ENCODE results near the gene DOK3. TPM values are rescaled to one million over a fixed set of nuclear protein-coding genes. Genes with fewer than 3 reads are reported as not detected.

Gene DOK3
- total and polyA plus RNA-seq, 10 of the 15 experiments (the other 5 are each of a cell fraction or from before 2014, with no cell fraction given): 6.6 to 107 (median 52.1) TPM

GRCh38 chr5:177456591-177456964, 53.0 kb downstream of the DOK3 start:
- H3K4me2 ChIP-seq (ENCODE audit: control insufficient read depth, insufficient read depth): no peak overlapping the region
- H3K36me3 ChIP-seq (ENCODE audit: control insufficient read depth in 2 of 2, insufficient read depth in 2 of 2, low read length in 1 of 2): no peaks in the 10 kb centered on the region
- intact Hi-C loops (cut with micrococcal nuclease; ENCODE audit: unreplicated experiment): loop anchor here (1.0 to 2.0 kb wide), 3 partner anchors 138 to 342 kb away; no protein-coding TSS in a partner anchor
- no peaks in the 10 kb centered on the region for H3K9me3 ChIP-seq (replicated peaks; ENCODE audit: control insufficient read depth, insufficient read depth, low read length)
- 28% methylated on average over 7 of the region's 12 CpGs for WGBS (ENCODE audit: insufficient coverage, insufficient replicate concordance, low lambda C conversion rate, missing lambda C conversion rate)
- ATAC-seq (no peak), FAIRE-seq (no peak), DNase-seq (ENCODE audit: low read depth, low spot score) (no peak)
- H3K27ac ChIP-seq (ENCODE audit: control insufficient read depth, insufficient read depth): no peak overlapping the region
- CTCF ChIA-PET: interaction anchor here (1.1 to 16.4 kb wide), 11 partner anchors 22 to 343 kb away, joined by 3 to 391 read pairs (median 11); partner anchors contain the start of genes DOK3, MXD3, PDLIM7 and PFN3
- no TSS peak for BruUV-seq (replicated peaks)
- RAD21 ChIA-PET (ENCODE audit: unreplicated experiment): interaction anchor here (0.6 to 6.8 kb wide), 8 partner anchors 11 to 86 kb away, joined by 3 to 108 read pairs (median 12); partner anchors contain the start of genes GRK6 and PRR7
- H3K79me2 ChIP-seq (ENCODE audit: control insufficient read depth, insufficient read depth, low read length): no peaks in the 10 kb centered on the region; the same call in 1 of the 2 replicates
- POLR2A ChIA-PET: interaction anchor here (0.8 to 2.0 kb wide), 3 partner anchors 11 to 53 kb away, joined by 4 to 14 read pairs (median 4); no protein-coding TSS in a partner anchor
- SMC1A ChIA-PET (ENCODE audit: uncharacterized antibody, unreplicated experiment): interaction anchor here (1.3 to 2.4 kb wide), 7 partner anchors 41 to 343 kb away, joined by 6 to 16 read pairs (median 7); partner anchors contain the start of gene PDLIM7
- H3K9ac ChIP-seq (ENCODE audit: control insufficient read depth, insufficient read depth, low read length): no peak overlapping the region
- in situ Hi-C loops (cut with MboI): no loop called here
- H3K27me3 ChIP-seq (replicated peaks in 1 of 2; ENCODE audit: control insufficient read depth in 2 of 2, insufficient read depth in 2 of 2, low read length in 1 of 2): no peaks in the 10 kb centered on the region
- H2AFZ ChIP-seq (ENCODE audit: control insufficient read depth, low read depth, low read length): no peak overlapping the region
- no peaks in the 10 kb centered on the region for H4K20me1 ChIP-seq (ENCODE audit: control insufficient read depth, insufficient read depth)
- no peak overlapping the region for H3K4me3 ChIP-seq
- peaks cover 11% of the 10 kb centered on the region for H3K4me1 ChIP-seq (ENCODE audit: control insufficient read depth, insufficient read depth, low read length)
- no peak for TF ChIP-seq ETV6 (conservative IDR thresholded peaks at IDR 0.05 in 1 of 2, IDR thresholded peaks at IDR 0.05 in 1 of 2; ENCODE audit: borderline replicate concordance in 1 of 2, low read depth in 1 of 2)
- TF ChIP-seq MLLT1 (IDR thresholded peaks at IDR 0.05): no peak
- no peak for TF ChIP-seq JUNB (IDR thresholded peaks at IDR 0.05)
- TF ChIP-seq BMI1 (IDR thresholded peaks at IDR 0.05; ENCODE audit: borderline replicate concordance): no peak
- TF ChIP-seq RUNX3 (IDR thresholded peaks at IDR 0.05; ENCODE audit: low read length): no peak
- TF ChIP-seq CEBPZ (IDR thresholded peaks at IDR 0.05; ENCODE audit: low read depth, low read length): no peak
- no peak for TF ChIP-seq POLR2AphosphoS5 (IDR thresholded peaks at IDR 0.05; ENCODE audit: low read length)
- no peak for TF ChIP-seq ZNF274 (IDR thresholded peaks at IDR 0.05; ENCODE audit: insufficient read depth, insufficient read length)
- TF ChIP-seq RB1 (IDR thresholded peaks at IDR 0.05; ENCODE audit: borderline replicate concordance): no peak
- TF ChIP-seq ZBTB33 (IDR thresholded peaks at IDR 0.05): no peak
- TF ChIP-seq ZBTB40 (IDR thresholded peaks at IDR 0.05; ENCODE audit: borderline replicate concordance): no peak

All from GM12878 (cell line).